GM10266 (cell line): ENCODE measurements around the gene CADPS.

Source experiments
- DNase-seq: peaks from one replicate; pipeline ENCODE4 v3.0.0; 2012; ENCODE audit errors: extremely low spot score
- TF ChIP-seq, protein P1 (sequence below): IDR thresholded peaks from 2 replicates; pipeline ENCODE4 v1.5.1; 2012; ENCODE audit warnings: mild to moderate bottlenecking, low read depth; ENCODE audit not compliant: control insufficient read depth, insufficient read depth; ENCODE audit errors: missing control alignments

Gene CADPS

DNA sequence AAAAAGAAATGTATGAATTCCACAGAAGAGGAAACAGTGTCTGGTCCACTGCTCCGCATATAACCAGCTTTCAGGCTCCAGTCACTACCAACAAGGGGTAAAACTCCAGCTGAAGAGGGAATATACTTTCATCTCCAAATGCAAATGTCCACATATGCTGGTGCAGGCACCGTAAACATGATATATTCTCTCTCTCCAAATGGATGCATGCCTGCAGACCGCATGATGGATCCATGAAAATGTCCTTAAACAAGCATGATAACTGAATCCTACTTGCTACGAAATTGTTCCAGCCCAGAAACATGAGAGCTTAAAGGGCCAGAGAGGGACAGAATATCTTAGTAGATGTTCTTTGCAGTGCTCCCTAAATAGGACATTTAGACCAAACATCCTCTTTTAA lies 351.5 kb downstream of the CADPS start:
- DNase-seq: no peak
- TF ChIP-seq, protein P1, sequence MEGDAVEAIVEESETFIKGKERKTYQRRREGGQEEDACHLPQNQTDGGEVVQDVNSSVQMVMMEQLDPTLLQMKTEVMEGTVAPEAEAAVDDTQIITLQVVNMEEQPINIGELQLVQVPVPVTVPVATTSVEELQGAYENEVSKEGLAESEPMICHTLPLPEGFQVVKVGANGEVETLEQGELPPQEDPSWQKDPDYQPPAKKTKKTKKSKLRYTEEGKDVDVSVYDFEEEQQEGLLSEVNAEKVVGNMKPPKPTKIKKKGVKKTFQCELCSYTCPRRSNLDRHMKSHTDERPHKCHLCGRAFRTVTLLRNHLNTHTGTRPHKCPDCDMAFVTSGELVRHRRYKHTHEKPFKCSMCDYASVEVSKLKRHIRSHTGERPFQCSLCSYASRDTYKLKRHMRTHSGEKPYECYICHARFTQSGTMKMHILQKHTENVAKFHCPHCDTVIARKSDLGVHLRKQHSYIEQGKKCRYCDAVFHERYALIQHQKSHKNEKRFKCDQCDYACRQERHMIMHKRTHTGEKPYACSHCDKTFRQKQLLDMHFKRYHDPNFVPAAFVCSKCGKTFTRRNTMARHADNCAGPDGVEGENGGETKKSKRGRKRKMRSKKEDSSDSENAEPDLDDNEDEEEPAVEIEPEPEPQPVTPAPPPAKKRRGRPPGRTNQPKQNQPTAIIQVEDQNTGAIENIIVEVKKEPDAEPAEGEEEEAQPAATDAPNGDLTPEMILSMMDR: no peak

DNA sequence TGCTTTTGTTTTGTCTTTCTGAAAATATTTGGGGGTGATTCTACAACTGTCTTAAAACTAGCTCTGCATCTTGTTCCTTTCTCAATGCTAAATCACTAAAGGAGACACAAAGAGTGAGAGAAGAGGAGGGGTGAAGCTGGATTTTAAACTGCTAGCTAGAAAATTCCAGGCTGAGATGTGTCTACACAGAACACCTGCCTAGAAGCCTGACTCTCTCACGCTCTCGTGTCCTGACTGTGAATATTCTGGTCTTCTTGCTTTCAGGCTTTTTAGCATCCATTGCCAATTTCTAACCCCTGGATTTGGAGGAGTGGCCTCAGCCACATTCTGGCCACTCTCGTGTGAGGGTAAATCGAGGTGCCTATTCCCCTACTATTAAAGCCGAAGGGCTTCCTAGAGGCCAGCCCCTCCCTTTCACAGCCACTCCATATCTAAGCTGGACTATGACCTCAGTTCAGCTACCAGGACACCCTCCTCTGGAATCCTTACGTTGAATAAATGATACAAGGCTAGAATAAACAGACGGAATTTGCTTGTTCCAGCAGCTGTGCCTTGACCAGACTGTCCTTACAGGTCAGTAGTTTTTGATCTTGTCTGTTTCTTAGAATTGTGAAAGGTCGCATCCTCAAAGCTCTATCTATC lies 353.6 kb downstream of the CADPS start:
- TF ChIP-seq, protein P1: no peak
- no peak for DNase-seq

DNA sequence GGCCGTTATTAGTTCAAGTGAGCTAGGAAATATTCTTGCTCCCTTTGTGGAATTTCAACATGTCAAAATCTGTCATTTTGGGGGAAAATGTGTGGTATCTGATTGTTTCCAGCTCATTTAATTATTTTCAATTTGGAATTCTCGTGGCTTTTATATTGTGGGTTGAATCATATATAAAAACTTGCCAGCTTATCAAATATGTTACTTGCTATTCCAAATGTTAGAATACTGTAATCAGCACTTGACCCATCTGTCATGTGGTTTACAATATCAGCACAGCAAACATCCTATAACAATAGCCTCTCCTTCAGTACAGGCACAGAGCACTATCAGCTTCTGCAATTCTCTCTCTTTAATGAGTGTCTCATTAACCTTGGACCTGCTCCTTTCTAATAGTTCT lies 371.7 kb downstream of the CADPS start:
- TF ChIP-seq, protein P1: no peak
- DNase-seq: no peak

DNA sequence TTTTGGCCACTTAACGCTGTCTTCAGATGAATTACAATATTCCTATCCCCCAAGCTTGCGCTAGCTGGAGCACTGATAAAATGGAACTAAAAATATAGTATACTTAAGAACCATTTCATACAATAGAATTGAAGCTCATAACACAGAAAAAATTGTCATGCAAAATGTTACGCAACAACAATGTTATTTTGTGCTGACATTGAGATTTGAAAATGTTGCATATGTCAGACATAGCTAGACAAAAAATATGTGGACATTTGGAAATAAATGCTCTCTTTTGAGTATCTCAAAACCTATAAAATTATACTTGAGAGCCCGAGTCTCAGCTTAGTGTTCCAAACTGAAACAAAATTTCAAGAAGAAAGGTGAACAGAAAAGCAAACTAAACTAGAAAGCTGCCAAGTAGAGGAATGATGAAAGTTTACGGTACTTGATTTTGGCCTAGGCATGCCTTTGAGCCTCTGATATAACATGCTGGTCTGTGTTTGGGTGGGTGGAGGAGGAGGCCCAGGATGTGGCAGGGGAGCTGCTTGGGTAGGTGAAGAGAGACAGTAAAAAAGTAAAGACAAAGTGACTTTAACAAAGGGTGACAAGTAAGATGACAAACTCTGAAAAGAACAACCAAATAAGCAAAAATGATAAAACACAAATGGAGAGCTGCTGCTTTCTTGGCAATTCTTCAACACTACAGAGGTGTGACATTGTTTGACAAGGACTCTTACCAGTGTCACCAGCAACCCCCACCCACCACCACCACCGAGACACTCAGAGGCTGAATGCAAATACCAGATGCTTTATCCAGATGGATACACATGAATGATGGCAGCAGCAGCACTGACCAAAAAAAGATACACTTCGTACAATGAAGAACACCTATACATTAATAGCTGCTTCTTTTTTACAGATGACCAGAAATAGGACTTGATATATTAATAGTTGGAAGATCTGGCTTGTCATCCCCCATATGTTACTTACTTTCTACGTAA lies 372.6 kb downstream of the CADPS start:
- DNase-seq: no peak
- TF ChIP-seq, protein P1: no peak

DNA sequence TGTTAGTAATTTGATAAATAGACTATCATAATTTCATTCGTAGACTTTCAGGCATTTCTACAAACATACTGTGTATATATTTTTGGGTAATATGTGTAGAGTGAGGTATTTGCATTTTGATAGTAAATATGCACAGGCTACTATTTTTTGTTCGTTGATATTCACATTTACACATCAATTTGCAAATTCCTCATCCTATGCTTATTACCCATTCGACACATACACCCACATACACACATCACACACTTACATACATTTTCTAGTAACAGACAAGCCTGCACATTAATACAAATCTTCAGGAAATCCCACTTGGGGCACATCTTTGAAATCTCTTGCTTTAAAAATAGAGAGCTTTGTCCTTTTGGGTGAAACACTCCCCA lies 373.9 kb downstream of the CADPS start:
- TF ChIP-seq, protein P1: no peak
- DNase-seq: no peak

DNA sequence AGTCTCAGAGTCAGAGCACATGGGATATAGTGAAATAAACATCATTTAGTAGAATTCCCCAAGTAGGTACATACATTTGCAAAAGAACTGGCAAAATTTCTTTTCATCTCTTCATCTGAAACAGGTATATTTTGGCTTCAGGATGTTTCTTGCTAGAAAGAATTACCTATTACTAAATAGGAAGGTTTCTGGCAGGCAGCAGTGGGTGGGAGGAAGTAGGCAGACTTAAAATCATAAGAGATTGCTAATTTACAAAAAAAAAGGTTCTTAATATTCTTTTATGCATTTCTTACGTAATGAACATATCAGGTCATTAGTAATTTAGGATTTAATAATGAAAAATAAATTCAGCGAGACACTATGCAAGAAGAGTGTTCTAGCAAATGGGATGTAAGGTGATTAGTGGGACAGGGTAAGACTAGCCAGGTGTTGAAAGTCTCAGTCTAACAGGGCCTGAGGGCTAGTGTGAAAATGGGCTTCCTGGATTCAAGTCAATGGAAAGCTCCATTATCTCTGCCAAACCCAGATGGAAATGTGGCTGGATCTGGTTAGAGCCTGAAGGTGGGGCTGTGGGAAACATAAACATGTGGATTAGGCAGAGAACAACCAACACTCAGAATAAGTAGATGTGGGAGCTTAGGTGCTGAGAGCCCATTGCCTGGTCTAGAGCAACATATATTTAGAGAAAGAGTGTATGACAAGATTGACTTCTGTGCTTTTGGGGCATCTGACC lies 374.5 kb downstream of the CADPS start:
- TF ChIP-seq, protein P1: no peak
- DNase-seq: no peak
